CD4-positive, alpha-beta T cell (primary cell): ENCODE results near the gene GDE1. TPM values are rescaled to one million over a fixed set of nuclear protein-coding genes. Genes with fewer than 3 reads are reported as not detected.

Source experiments
- ATAC-seq: fragments of 200-7000 bp; cut with Tn5 transposase; one replicate; pipeline ENCODE4 v1.10.0; 2022; ENCODE audit warnings: mild to moderate bottlenecking; ENCODE audit not compliant: poor library complexity
- CTCF ChIA-PET: fragments of 350-600 bp; sonication (Branson Sonifier 250); formaldehyde crosslinking; loops from one replicate; lab custom pipeline; 2021; ENCODE audit warnings: antibody characterized with exemption, inconsistent platforms; lab: Charles Lee
- POLR2A ChIA-PET: fragments of 350-600 bp; sonication (Branson Sonifier 250); formaldehyde crosslinking; loops from one replicate; lab custom pipeline; 2021; ENCODE audit warnings: antibody characterized with exemption, inconsistent platforms; lab: Charles Lee
- DNase-seq, 14 experiments: peaks; one replicate each; pipeline ENCODE4 v3.0.0-alpha.2; 2013 to 2020; ENCODE audit warnings: mixed read lengths in 2 of 14
- H3K27ac ChIP-seq, 2 donors: one replicate each; pipeline versions ENCODE4 v1.5.1 to v1.7.0; 2013; ENCODE audit warnings: low read length in 2 of 2, low read depth in 1 of 2, mild to moderate bottlenecking in 1 of 2
- H3K27me3 ChIP-seq, 2 experiments: 1 replicate in 1 of 2; 2 replicates in 1 of 2; pipeline versions ENCODE4 v1.6.1 to v1.7.0; 2013; ENCODE audit warnings: low read length in 2 of 2, control low read depth in 1 of 2, mild to moderate bottlenecking in 1 of 2, moderate library complexity in 1 of 2; ENCODE audit not compliant: insufficient read depth in 2 of 2, control insufficient read depth in 1 of 2
- H3K36me3 ChIP-seq: one replicate; pipeline ENCODE4 v1.6.1; 2013; ENCODE audit warnings: low read length, control low read depth; ENCODE audit not compliant: insufficient read depth
- H3K4me1 ChIP-seq: one replicate; pipeline ENCODE4 v1.6.1; 2013; ENCODE audit warnings: low read length, control low read depth; ENCODE audit not compliant: insufficient read depth
- H3K4me3 ChIP-seq: one replicate; pipeline ENCODE4 v1.5.1; 2013; ENCODE audit warnings: mild to moderate bottlenecking, low read length, moderate library complexity
- H3K9me3 ChIP-seq, 2 experiments: 1 replicate in 1 of 2; 2 replicates in 1 of 2; pipeline versions ENCODE4 v1.6.1 to v1.7.0; 2013; ENCODE audit warnings: low read length in 2 of 2, mild to moderate bottlenecking in 2 of 2, control low read depth in 1 of 2, moderate library complexity in 1 of 2; ENCODE audit not compliant: control insufficient read depth in 1 of 2, insufficient read depth in 1 of 2
- H3K27ac Mint-ChIP-seq: one replicate; pipeline ENCODE4 v1.8.0; 2020; ENCODE audit warnings: mixed read lengths
- H3K27me3 Mint-ChIP-seq: one replicate; pipeline ENCODE4 v1.8.0; 2021; ENCODE audit warnings: mixed read lengths
- H3K36me3 Mint-ChIP-seq: one replicate; pipeline ENCODE4 v1.8.0; 2021; ENCODE audit warnings: low read depth, mixed read lengths
- H3K4me1 Mint-ChIP-seq: one replicate; pipeline ENCODE4 v1.8.0; 2021; ENCODE audit warnings: low read depth, mixed read lengths
- H3K4me3 Mint-ChIP-seq: one replicate; pipeline ENCODE4 v1.8.0; 2020; ENCODE audit warnings: mild to moderate bottlenecking, mixed read lengths
- H3K9me3 Mint-ChIP-seq: one replicate; pipeline ENCODE4 v1.8.0; 2020; ENCODE audit warnings: mixed read lengths
- CTCF ChIP-seq: fragments of 200-600 bp; IDR thresholded peaks from one replicate; pipeline ENCODE4 v1.8.0; 2022; ENCODE audit warnings: antibody characterized with exemption, mild to moderate bottlenecking
- intact Hi-C, 2 experiments: fragments of 100-400 bp; cut with DNase I in 1 of 2; cut with micrococcal nuclease in 1 of 2; formaldehyde crosslinking; loops; one replicate each; pipeline versions ENCODE4 v1.15.1 to v1.9.0; 2023 to 2025; cut with DNase I, micrococcal nuclease
- polyA plus RNA-seq, 2 donors: library from polyadenylated mRNA; unstranded; fragments of 120-200 nt; gene quantifications; one replicate each; pipeline ENCODE4 v1.2.1, GENCODE V29; 2013
- total RNA-seq, 174 experiments: library from RNA in 2 of 174; stranded (reverse) in 2 of 174; gene quantifications; one replicate each; pipeline ENCODE4 v1.2.3 and lab custom pipeline; 2021 to 2026

Gene GDE1, protein sequence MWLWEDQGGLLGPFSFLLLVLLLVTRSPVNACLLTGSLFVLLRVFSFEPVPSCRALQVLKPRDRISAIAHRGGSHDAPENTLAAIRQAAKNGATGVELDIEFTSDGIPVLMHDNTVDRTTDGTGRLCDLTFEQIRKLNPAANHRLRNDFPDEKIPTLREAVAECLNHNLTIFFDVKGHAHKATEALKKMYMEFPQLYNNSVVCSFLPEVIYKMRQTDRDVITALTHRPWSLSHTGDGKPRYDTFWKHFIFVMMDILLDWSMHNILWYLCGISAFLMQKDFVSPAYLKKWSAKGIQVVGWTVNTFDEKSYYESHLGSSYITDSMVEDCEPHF
- 10 to 100 TPM; 22.0 to 22.2 TPM for total RNA-seq
- polyA plus RNA-seq (2013, experiment 1 of 2): 24.1 TPM
- 26.5 TPM for polyA plus RNA-seq (2013, experiment 2 of 2)
- total RNA-seq (lab: John Stamatoyannopoulos, UW): 16.6 to 59.8 (median 42.6) reads per million in 172 experiments

DNA sequence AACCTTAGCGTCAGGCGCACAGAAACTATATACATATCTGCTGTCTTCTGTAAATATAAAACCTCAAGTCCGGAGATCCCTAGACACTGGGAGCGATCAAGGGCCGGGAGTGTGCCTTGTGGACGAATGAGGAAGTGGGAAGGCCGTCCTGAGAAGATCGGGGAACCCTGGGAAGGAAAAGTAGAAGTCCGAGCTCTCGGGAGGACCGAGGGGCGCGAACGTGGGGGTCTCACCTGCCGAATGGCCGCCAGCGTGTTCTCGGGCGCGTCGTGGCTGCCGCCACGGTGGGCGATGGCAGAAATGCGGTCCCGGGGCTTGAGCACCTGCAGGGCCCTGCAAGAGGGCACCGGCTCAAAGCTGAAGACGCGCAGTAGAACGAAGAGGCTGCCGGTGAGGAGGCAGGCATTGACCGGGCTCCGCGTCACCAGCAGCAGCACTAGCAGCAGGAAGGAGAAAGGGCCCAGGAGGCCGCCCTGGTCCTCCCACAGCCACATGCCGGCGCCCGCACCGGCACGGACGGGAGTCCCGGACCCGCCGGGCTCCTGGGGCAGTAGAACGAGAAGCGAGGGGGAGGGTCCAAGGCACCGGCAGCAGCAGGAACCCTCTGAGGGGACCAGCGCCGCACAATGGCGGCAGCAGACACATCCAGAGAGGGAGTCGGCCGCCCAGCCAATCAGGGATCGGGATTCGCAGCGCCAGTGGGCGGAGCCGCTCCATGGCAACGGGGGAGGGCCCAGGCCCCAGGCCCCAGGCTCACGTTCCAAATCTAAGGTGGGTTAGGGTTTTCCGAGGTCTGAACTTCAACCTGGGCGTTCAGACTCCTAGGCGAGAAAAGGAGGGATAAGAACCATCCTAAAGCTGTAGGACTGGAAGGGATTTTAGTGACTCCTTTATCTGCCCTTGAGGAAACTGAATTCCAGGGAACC lies at the start of gene GDE1:
Gene GDE1 (minus strand): TSS at position 628 of the 926 bp plus-strand sequence. CDS start 134 bp downstream, at position 494.
- H3K4me1 Mint-ChIP-seq: peaks cover 69% of the 10 kb centered on the region
- Histone ChIP-seq H3K27ac (peak within 1 kb of the TSS; percentile 58 to 78), H3K27me3 (no peaks in the 10 kb centered on the region), H3K4me3 (peak within 1 kb of the TSS; percentile 93), H3K9me3 (no peaks in the 10 kb centered on the region), H3K36me3 (peaks cover 5% of the 10 kb centered on the region), H3K4me1 (peaks cover 55% of the 10 kb centered on the region)
- peak within 1 kb of the TSS; percentile 84 for H3K27ac Mint-ChIP-seq
- TF ChIP-seq CTCF: peak; percentile 27
- H3K9me3 Mint-ChIP-seq: no peaks in the 10 kb centered on the region
- peak within 1 kb of the TSS; percentile 99 for H3K4me3 Mint-ChIP-seq
- ChIA-PET CTCF (interaction anchor here (1.9 kb wide), 1 partner anchor 34 kb away, joined by 10 read pairs; the partner anchor contains the start of gene VPS35L), POLR2A (interaction anchor here (1.7 kb wide), 1 partner anchor 34 kb away, joined by 10 read pairs; the partner anchor contains the start of gene VPS35L)
- ATAC-seq (peak; percentile 76), DNase-seq (peak; percentile 85 to 97 (median 93))
- H3K36me3 Mint-ChIP-seq: peaks cover 35% of the 10 kb centered on the region
- H3K27me3 Mint-ChIP-seq: no peaks in the 10 kb centered on the region
- intact Hi-C loops: loop anchor here (2.0 to 10.0 kb wide), 7 partner anchors 196 to 1383 kb away; partner anchors contain the start of genes COQ7 (in 2 of the 2), ARL6IP1 (in 1 of the 2), DCUN1D3 (in 1 of the 2) and IQCK (in 1 of the 2)

DNA sequence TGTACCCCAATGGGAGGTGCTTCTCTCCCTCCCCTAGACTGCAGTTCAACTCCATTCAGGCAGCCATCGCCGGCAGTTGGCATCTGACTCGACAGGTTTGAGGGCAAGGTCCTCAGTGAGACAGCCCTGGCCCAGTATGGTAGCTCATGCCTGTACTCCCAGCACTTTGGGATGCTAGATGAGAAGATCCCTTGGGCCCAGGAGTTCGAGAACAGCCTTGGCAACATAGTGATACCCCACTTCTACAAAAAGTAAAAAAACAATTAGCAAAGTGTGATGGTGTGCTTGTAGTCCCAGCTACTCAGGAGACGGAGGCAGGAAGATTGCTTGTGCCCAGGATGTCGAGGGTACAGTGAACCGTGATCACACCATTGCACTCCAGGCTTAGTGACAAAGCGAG lies 45.7 kb upstream of the GDE1 start:
- no peaks in the 10 kb centered on the region for H3K27me3 Mint-ChIP-seq
- H3K27ac ChIP-seq: no peak overlapping the region
- H3K4me3 Mint-ChIP-seq: no peak overlapping the region
- ChIA-PET POLR2A (no interaction called here), CTCF (interaction anchor here (1.3 kb wide), 1 partner anchor 16 kb away, joined by 5 read pairs; no protein-coding TSS in a partner anchor)
- H3K27me3 ChIP-seq: no peaks in the 10 kb centered on the region
- intact Hi-C loops: no loop called here
- TF ChIP-seq CTCF: no peak
- peaks cover 44% of the 10 kb centered on the region for H3K36me3 ChIP-seq
- H3K9me3 ChIP-seq: no peaks in the 10 kb centered on the region
- peaks cover 3% of the 10 kb centered on the region for H3K9me3 Mint-ChIP-seq
- ATAC-seq (no peak), DNase-seq (no peak)
- peaks cover 73% of the 10 kb centered on the region for H3K36me3 Mint-ChIP-seq
- H3K4me1 Mint-ChIP-seq: no peaks in the 10 kb centered on the region
- H3K27ac Mint-ChIP-seq: no peak overlapping the region
- H3K4me3 ChIP-seq: no peak overlapping the region
- no peaks in the 10 kb centered on the region for H3K4me1 ChIP-seq

- Histone ChIP-seq H3K4me1 (no peaks in the 10 kb centered on the region), H3K27ac (no peak overlapping the region), H3K27me3 (no peaks in the 10 kb centered on the region), H3K36me3 (peaks cover 36% of the 10 kb centered on the region), H3K9me3 (no peaks in the 10 kb centered on the region), H3K4me3 (no peak overlapping the region)
- CTCF ChIA-PET: interaction anchor here (1.3 kb wide), 1 partner anchor 17 kb away, joined by 5 read pairs; no protein-coding TSS in a partner anchor
- Mint-ChIP-seq H3K36me3 (peaks cover 62% of the 10 kb centered on the region), H3K9me3 (peaks cover 3% of the 10 kb centered on the region), H3K4me1 (no peaks in the 10 kb centered on the region), H3K27ac (no peak overlapping the region), H3K4me3 (no peak overlapping the region), H3K27me3 (no peaks in the 10 kb centered on the region)
- no peak for DNase-seq
- POLR2A ChIA-PET: no interaction called here
- intact Hi-C loops: no loop called here
- no peak for ATAC-seq
- no peak for TF ChIP-seq CTCF
Measured at GRCh38 chr16:19566362-19566761, 44.5 kb upstream of the GDE1 start.
